Effector memory CD4-positive, alpha-beta T cell (primary cell): ENCODE results near the gene SETD5.

Source experiments
- DNase-seq, 3 donors: peaks; one replicate each; pipeline ENCODE4 v3.0.0-alpha.2; 2020
- H3K27ac ChIP-seq: 2 replicates; pipeline ENCODE4 v1.7.0; 2013; ENCODE audit warnings: mild to moderate bottlenecking, low read length, moderate library complexity; ENCODE audit not compliant: insufficient read depth, poor library complexity, severe bottlenecking
- H3K27me3 ChIP-seq: replicated peaks from 2 replicates; pipeline ENCODE4 v1.7.0; 2013; ENCODE audit warnings: mild to moderate bottlenecking, low read length; ENCODE audit not compliant: insufficient read depth, control insufficient read depth, poor library complexity, severe bottlenecking
- H3K36me3 ChIP-seq: 2 replicates; pipeline ENCODE4 v1.7.0; 2013; ENCODE audit warnings: mild to moderate bottlenecking, low read length, moderate library complexity; ENCODE audit not compliant: control insufficient read depth, insufficient read depth
- H3K4me1 ChIP-seq: 2 replicates; pipeline ENCODE4 v1.7.0; 2013; ENCODE audit warnings: low read length, mild to moderate bottlenecking; ENCODE audit not compliant: control insufficient read depth, insufficient read depth, poor library complexity, severe bottlenecking
- H3K4me3 ChIP-seq: 2 replicates; pipeline ENCODE4 v1.7.0; 2013; ENCODE audit warnings: low read length, low read depth, mild to moderate bottlenecking; ENCODE audit not compliant: insufficient read depth, poor library complexity, severe bottlenecking
- H3K9me3 ChIP-seq: 2 replicates; pipeline ENCODE4 v1.7.0; 2013; ENCODE audit warnings: mild to moderate bottlenecking, low read length, moderate library complexity; ENCODE audit not compliant: control insufficient read depth

The SETD5 gene

GRCh38 chr3:9452417-9452816, 55.0 kb downstream of the SETD5 start:
- no peaks in the 10 kb centered on the region for H3K4me1 ChIP-seq
- H3K4me3 ChIP-seq = no peak overlapping the region
- H3K27ac ChIP-seq = peak overlapping the region; percentile 24
- H3K9me3 ChIP-seq = no peaks in the 10 kb centered on the region
- H3K27me3 ChIP-seq = no peaks in the 10 kb centered on the region
- H3K36me3 ChIP-seq = peaks cover 45% of the 10 kb centered on the region
- DNase-seq = no peak

DNA sequence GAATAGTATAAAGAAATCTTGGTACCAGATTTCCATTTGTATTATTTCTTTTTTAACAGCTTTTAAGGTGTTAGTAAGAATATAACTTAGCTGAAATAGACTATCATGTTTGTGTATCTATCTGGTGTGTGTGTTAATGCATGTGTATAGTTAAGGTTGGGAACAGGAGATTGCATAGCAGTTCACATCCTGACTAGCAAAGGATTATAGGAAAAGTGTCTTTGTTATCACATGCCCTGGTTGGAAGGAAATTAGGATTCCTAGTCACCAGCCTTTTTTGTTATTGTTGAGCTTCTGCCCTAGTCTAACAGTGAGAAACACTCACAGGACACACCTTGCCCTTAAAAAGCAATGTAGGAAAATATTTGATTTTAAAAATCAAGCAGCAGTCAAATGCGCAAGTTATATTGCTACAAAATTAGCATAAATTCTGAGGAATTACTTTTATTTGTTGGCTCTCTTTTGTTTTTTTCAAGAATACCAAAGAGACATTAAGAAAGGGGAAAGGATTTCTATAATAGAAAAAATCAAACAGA, 58.2 kb downstream of the SETD5 start:
- Histone ChIP-seq H3K36me3 (peaks cover 37% of the 10 kb centered on the region), H3K4me1 (no peaks in the 10 kb centered on the region), H3K27me3 (no peaks in the 10 kb centered on the region), H3K9me3 (no peaks in the 10 kb centered on the region), H3K4me3 (no peak overlapping the region), H3K27ac (no peak overlapping the region)
- DNase-seq = no peak

- Histone ChIP-seq H3K36me3 (peaks cover 77% of the 10 kb centered on the region), H3K27ac (no peak overlapping the region), H3K9me3 (no peaks in the 10 kb centered on the region), H3K4me3 (no peak overlapping the region), H3K27me3 (no peaks in the 10 kb centered on the region), H3K4me1 (no peaks in the 10 kb centered on the region)
- DNase-seq = no peak
These were observed 70.0 kb downstream of the SETD5 start for GRCh38 chr3:9467451-9467850.

DNA sequence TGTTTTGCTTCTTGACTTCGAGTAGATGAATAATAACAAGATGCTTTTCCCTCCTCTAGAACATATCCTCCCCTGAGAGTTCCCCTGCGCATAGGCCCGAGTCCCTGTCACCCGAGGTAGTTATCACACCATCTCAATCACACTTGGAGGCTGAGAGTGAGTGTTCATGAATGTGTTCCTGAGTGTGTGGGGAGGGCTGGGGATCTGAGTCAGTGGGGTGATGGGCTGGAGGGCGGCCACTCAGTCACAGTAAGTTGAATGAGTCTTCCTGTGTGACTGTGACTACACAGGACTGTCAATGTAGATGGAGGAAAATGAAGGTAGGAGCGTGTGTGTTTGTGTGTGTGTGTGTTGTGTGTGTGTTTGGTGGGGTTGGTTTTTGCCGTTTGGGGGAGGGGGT, 71.0 kb downstream of the SETD5 start:
- peaks cover 81% of the 10 kb centered on the region for H3K36me3 ChIP-seq
- H3K4me1 ChIP-seq = no peaks in the 10 kb centered on the region
- H3K9me3 ChIP-seq = no peaks in the 10 kb centered on the region
- no peak overlapping the region for H3K4me3 ChIP-seq
- DNase-seq = no peak
- no peak overlapping the region for H3K27ac ChIP-seq
- H3K27me3 ChIP-seq = no peaks in the 10 kb centered on the region

GRCh38 chr3:9469986-9470385, 72.6 kb downstream of the SETD5 start:
- Histone ChIP-seq H3K27ac (no peak overlapping the region), H3K36me3 (peaks cover 86% of the 10 kb centered on the region), H3K27me3 (no peaks in the 10 kb centered on the region), H3K4me3 (no peak overlapping the region), H3K4me1 (no peaks in the 10 kb centered on the region), H3K9me3 (no peaks in the 10 kb centered on the region)
- DNase-seq = no peak

DNA sequence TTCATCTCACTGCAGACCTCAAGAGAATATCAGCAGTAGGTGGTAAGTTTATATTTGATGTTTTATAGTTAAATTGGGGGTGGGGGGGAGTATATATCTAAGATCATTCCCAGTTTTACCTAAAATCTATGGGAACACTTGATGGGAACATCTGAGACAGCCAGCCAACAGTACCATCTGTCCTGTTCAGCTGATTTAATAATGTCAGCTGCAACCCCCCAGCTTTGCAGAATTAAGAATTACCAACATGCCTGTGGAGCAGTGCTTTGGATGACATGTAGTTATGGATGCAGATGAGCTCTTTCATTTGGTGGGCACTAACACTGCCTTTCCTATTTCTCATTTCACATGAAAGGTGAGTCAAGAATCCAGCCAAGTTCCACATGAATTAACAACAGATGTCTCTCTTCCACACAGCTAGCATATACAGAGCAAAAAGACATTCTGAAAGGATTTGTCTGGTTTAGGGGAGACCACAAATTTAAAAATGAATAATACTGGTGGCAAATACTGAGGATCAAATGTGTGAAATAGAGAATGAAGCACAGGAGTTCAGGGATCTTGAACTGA, 76.2 kb downstream of the SETD5 start:
- no peak for DNase-seq
- no peak overlapping the region for H3K27ac ChIP-seq

GRCh38 chr3:9474482-9474881, 77.1 kb downstream of the SETD5 start:
- H3K36me3 ChIP-seq = peaks cover 81% of the 10 kb centered on the region
- no peaks in the 10 kb centered on the region for H3K4me1 ChIP-seq
- H3K4me3 ChIP-seq = no peak overlapping the region
- DNase-seq = no peak
- no peaks in the 10 kb centered on the region for H3K9me3 ChIP-seq
- no peaks in the 10 kb centered on the region for H3K27me3 ChIP-seq
- H3K27ac ChIP-seq = no peak overlapping the region

More for the DNA sequence above, 76.2 kb downstream of the SETD5 start:
- H3K4me1 ChIP-seq = no peaks in the 10 kb centered on the region
- no peak overlapping the region for H3K4me3 ChIP-seq
- peaks cover 82% of the 10 kb centered on the region for H3K36me3 ChIP-seq
- no peaks in the 10 kb centered on the region for H3K27me3 ChIP-seq
- no peaks in the 10 kb centered on the region for H3K9me3 ChIP-seq

DNA sequence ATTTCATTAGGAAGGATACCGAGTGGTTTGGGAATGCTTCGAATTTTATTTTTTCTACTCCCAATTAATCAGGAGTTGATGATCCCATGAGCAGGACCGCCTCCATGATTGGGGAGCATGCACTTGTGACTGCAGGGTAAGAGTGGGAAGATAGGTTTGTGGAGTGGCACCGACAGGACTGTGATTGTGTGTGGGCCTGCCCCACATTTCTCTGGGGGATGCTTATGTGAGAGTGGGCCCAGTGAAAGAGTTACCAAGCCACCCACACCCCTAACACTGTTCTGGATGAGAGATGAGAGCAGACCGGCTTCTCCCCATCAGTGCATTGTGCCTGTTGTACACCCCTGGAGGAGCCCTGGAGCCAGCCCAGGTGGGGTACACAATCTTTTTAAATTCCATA, 79.5 kb downstream of the SETD5 start:
- no peak overlapping the region for H3K27ac ChIP-seq
- H3K9me3 ChIP-seq = no peaks in the 10 kb centered on the region
- DNase-seq = no peak
- no peaks in the 10 kb centered on the region for H3K4me1 ChIP-seq
- peaks cover 78% of the 10 kb centered on the region for H3K36me3 ChIP-seq
- no peaks in the 10 kb centered on the region for H3K27me3 ChIP-seq
- no peak overlapping the region for H3K4me3 ChIP-seq

- H3K4me1 ChIP-seq = no peaks in the 10 kb centered on the region
- peaks cover 50% of the 10 kb centered on the region for H3K36me3 ChIP-seq
These were observed 82.8 kb downstream of the SETD5 start for GRCh38 chr3:9480265-9480664.

DNA sequence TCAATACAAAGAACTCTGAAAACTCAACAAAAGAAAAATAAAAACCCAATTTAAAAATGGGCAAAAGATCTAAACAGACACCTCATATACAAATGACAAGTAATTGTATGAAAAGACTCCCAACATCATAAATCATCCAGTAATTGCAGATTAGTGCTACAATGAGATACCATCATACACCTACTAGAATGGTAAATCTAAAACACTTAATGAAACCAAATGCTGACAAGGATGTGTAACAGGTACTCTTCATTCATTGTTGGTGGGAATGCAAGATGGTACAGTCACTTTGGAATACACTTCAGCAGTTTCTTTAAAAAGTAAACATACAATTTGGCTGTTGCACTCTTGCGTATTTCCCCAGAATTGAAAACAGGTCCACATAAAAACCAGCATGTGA, 87.8 kb downstream of the SETD5 start:
- Histone ChIP-seq H3K4me1 (no peaks in the 10 kb centered on the region), H3K36me3 (peaks cover 11% of the 10 kb centered on the region), H3K27me3 (no peaks in the 10 kb centered on the region), H3K27ac (no peak overlapping the region), H3K4me3 (no peak overlapping the region), H3K9me3 (no peaks in the 10 kb centered on the region)
- no peak for DNase-seq

More at GRCh38 chr3:9480265-9480664, 82.8 kb downstream of the SETD5 start:
- DNase-seq = no peak
- Histone ChIP-seq H3K27ac (no peak overlapping the region), H3K27me3 (no peaks in the 10 kb centered on the region), H3K4me3 (no peak overlapping the region), H3K9me3 (no peaks in the 10 kb centered on the region)
